CD14-positive monocyte (primary cell): ENCODE data around the gene CCL25. TPM values are rescaled to one million over a fixed set of nuclear protein-coding genes. Genes with fewer than 3 reads are reported as not detected.

Experiments used
- DNase-seq, 3 donors: peaks; one replicate each; pipeline ENCODE4 v3.0.0-alpha.2; 2011 to 2022
- H2AFZ ChIP-seq: 2 replicates; pipeline ENCODE4 v1.6.0; 2012; ENCODE audit warnings: mild to moderate bottlenecking, low read depth, low read length, inconsistent platforms; ENCODE audit not compliant: insufficient read depth, poor library complexity, severe bottlenecking
- H3K27ac ChIP-seq, 2 donors: 1 replicate in 1 of 2; 2 replicates in 1 of 2; pipeline ENCODE4 v1.5.1; 2012 to 2013; ENCODE audit warnings: low read length in 2 of 2, control low read depth in 1 of 2, inconsistent platforms in 1 of 2, low read depth in 1 of 2, mild to moderate bottlenecking in 1 of 2
- H3K27me3 ChIP-seq, 2 donors: one replicate each; pipeline versions ENCODE4 v1.6.0 to v1.6.1; 2011 to 2013; ENCODE audit warnings: low read length in 2 of 2; ENCODE audit not compliant: control insufficient read depth in 2 of 2, insufficient read depth in 2 of 2
- H3K36me3 ChIP-seq, 2 donors: replicated peaks in 1 of 2; 1 replicate in 1 of 2; 2 replicates in 1 of 2; pipeline versions ENCODE4 v1.5.1 to v1.6.1; 2012 to 2013; ENCODE audit warnings: low read length in 2 of 2, control low read depth in 1 of 2, inconsistent platforms in 1 of 2, mild to moderate bottlenecking in 1 of 2; ENCODE audit not compliant: insufficient read depth in 2 of 2, control insufficient read depth in 1 of 2
- H3K4me1 ChIP-seq, 2 donors: 1 replicate in 1 of 2; 2 replicates in 1 of 2; pipeline versions ENCODE4 v1.5.1 to v1.6.1; 2012 to 2013; ENCODE audit warnings: low read length in 2 of 2, control low read depth in 1 of 2, inconsistent platforms in 1 of 2, mild to moderate bottlenecking in 1 of 2, moderate library complexity in 1 of 2; ENCODE audit not compliant: insufficient read depth in 2 of 2, control insufficient read depth in 1 of 2
- H3K4me2 ChIP-seq: replicated peaks from 2 replicates; pipeline ENCODE3; 2012; ENCODE audit warnings: low read length, moderate library complexity, mild to moderate bottlenecking; ENCODE audit not compliant: poor library complexity, severe bottlenecking; ENCODE audit errors: extremely low read depth
- H3K4me3 ChIP-seq, 3 experiments: fragments of 200-600 bp in 1 of 3; sonication (generic) in 1 of 3; replicated peaks in 1 of 3; 1 replicate in 2 of 3; 2 replicates in 1 of 3; pipeline ENCODE4 v1.5.1; 2011 to 2013; ENCODE audit warnings: low read length in 3 of 3, mild to moderate bottlenecking in 3 of 3, control low read depth in 2 of 3, low read depth in 2 of 3, inconsistent platforms in 1 of 3, moderate library complexity in 1 of 3
- H3K79me2 ChIP-seq: 2 replicates; pipeline ENCODE4 v1.6.0; 2012; ENCODE audit warnings: mild to moderate bottlenecking, control low read depth, inconsistent platforms, low read length, moderate library complexity; ENCODE audit not compliant: insufficient read depth
- H3K9ac ChIP-seq: 2 replicates; pipeline ENCODE4 v1.6.0; 2017; ENCODE audit warnings: low read length, mild to moderate bottlenecking; ENCODE audit not compliant: insufficient read depth, poor library complexity, severe bottlenecking
- H3K9me3 ChIP-seq, 2 donors: replicated peaks in 1 of 2; 1 replicate in 1 of 2; 2 replicates in 1 of 2; pipeline versions ENCODE4 v1.5.1 to v1.6.1; 2012 to 2013; ENCODE audit warnings: low read length in 2 of 2, control low read depth in 1 of 2; ENCODE audit not compliant: control insufficient read depth in 1 of 2, insufficient read depth in 1 of 2
- H4K20me1 ChIP-seq: 2 replicates; pipeline ENCODE4 v1.6.0; 2012; ENCODE audit warnings: mild to moderate bottlenecking, low read length, control low read depth, moderate library complexity; ENCODE audit not compliant: insufficient read depth
- H3K27ac Mint-ChIP-seq, 7 donors: one replicate each; pipeline ENCODE4 v1.8.0; 2020; ENCODE audit warnings: mild to moderate bottlenecking in 7 of 7, mixed read lengths in 7 of 7, moderate library complexity in 6 of 7, inconsistent platforms in 2 of 7
- H3K27me3 Mint-ChIP-seq, 3 donors: one replicate each; pipeline ENCODE4 v1.8.0; 2021 to 2022; ENCODE audit warnings: low read depth in 3 of 3, mild to moderate bottlenecking in 3 of 3, mixed read lengths in 3 of 3, moderate library complexity in 3 of 3, inconsistent platforms in 1 of 3
- H3K36me3 Mint-ChIP-seq, 2 donors: one replicate each; pipeline ENCODE4 v1.8.0; 2020; ENCODE audit warnings: mixed read lengths in 2 of 2, inconsistent platforms in 1 of 2, mild to moderate bottlenecking in 1 of 2
- H3K4me1 Mint-ChIP-seq: one replicate; pipeline ENCODE4 v1.8.0; 2020; ENCODE audit warnings: mild to moderate bottlenecking, mixed read lengths
- H3K4me3 Mint-ChIP-seq, 2 donors: one replicate each; pipeline ENCODE4 v1.8.0; 2020; ENCODE audit warnings: mild to moderate bottlenecking in 2 of 2, mixed read lengths in 2 of 2, moderate library complexity in 1 of 2
- H3K9me3 Mint-ChIP-seq, 7 donors: one replicate each; pipeline ENCODE4 v1.8.0; 2020 to 2022; ENCODE audit warnings: mixed read lengths in 7 of 7, mild to moderate bottlenecking in 6 of 7, moderate library complexity in 6 of 7, inconsistent platforms in 2 of 7
- WGBS: methylation state at CpG from one replicate; pipeline ENCODE4 v1.1.5; 2013; ENCODE audit warnings: missing lambda C conversion rate; ENCODE audit not compliant: insufficient coverage; 5-methylcytosine and 5-hydroxymethylcytosine counted together
- intact Hi-C, 2 donors: fragments of 100-400 bp; cut with micrococcal nuclease; formaldehyde crosslinking; loops; one replicate each; pipeline versions ENCODE4 v1.15.0 to v1.15.1; 2023
- polyA plus RNA-seq, 3 donors: library from polyadenylated mRNA; depleted of rRNA in 1 of 3; unstranded in 2 of 3; stranded (reverse) in 1 of 3; fragments of 300-500 nt in 2 of 3; fragments of >200 nt in 1 of 3; fragmentation: Illumina TruSeq in 2 of 3; gene quantifications; 1 replicate in 2 of 3; 2 replicates in 1 of 3; pipeline ENCODE4 v1.2.3, GENCODE V29; 2012 to 2021
- TF ChIP-seq, protein P1 (sequence below): fragments of 200-600 bp; IDR thresholded peaks from one replicate; pipeline ENCODE4 v1.8.0; 2022; ENCODE audit warnings: antibody characterized with exemption, mild to moderate bottlenecking

Gene CCL25
- polyA plus RNA-seq, 3 donors = not detected

DNA sequence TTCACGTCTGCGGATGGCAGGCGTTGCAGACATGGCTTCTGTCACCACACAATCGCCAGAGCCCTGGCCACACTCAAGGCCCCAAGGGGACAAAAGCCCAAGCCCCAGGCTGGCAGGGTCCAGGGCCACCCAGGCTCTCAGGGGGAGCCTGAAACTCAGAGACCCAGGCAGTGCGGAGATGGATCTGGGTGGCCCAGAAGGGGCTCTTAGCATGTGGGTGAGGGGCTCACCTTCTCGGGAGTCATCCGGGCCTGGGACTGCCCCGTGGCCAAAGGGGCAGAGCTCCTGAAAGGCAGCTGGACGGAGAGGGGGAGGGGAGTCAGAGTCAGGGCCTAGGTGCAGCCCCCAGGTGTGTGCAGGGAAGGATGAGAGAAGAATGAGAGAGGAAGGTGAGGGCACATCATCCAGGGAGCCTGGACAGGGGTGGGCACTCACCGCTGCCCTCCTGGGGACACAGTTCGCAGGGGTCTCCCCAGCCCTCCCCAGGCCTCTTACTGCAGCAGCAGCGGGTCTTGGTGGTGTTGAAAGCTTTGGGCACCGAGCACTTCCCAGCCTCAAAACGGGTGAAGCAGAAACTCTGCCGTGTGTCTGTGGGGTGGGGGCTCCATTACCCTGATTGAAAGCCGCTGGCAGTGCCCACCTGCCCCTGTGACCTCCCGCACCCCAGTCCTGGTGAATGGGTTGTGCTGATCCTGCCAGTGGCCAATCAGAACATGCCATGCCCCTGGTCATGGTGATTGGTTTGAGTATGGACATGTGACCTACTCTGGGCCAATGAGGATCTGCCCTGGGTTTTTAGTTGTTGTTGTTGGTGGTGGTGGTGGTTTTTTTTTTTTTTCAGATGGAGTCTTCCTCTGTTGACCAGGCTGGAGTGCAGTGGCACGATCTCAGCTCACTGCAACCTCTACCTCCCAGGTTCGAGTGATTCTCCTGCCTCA lies 37.4 kb downstream of the CCL25 start:
- no peak for DNase-seq
- Histone ChIP-seq H3K4me3 (no peak overlapping the region), H3K27ac (no peak overlapping the region), H3K27me3 (no peaks in the 10 kb centered on the region), H3K9me3 (peaks cover 12 to 30% of the 10 kb centered on the region in 2 donors), H3K4me2 (no peak overlapping the region), H3K36me3 (no peaks in the 10 kb centered on the region), H3K79me2 (no peaks in the 10 kb centered on the region), H3K9ac (no peak overlapping the region), H4K20me1 (no peaks in the 10 kb centered on the region), H2AFZ (no peak overlapping the region), H3K4me1 (no peaks in the 10 kb centered on the region)
- intact Hi-C loops = no loop called here
- peaks cover 0 to 9% (median 5%) of the 10 kb centered on the region in 3 donors for H3K27me3 Mint-ChIP-seq
- H3K4me1 Mint-ChIP-seq = no peaks in the 10 kb centered on the region
- 85% methylated on average over 9 of the region's 19 CpGs for WGBS
- no peak overlapping the region for H3K4me3 Mint-ChIP-seq
- H3K27ac Mint-ChIP-seq = no peak overlapping the region
- no peaks in the 10 kb centered on the region for H3K36me3 Mint-ChIP-seq
- peaks cover 16 to 32% (median 23%) of the 10 kb centered on the region in 7 donors for H3K9me3 Mint-ChIP-seq
- TF ChIP-seq, protein P1, sequence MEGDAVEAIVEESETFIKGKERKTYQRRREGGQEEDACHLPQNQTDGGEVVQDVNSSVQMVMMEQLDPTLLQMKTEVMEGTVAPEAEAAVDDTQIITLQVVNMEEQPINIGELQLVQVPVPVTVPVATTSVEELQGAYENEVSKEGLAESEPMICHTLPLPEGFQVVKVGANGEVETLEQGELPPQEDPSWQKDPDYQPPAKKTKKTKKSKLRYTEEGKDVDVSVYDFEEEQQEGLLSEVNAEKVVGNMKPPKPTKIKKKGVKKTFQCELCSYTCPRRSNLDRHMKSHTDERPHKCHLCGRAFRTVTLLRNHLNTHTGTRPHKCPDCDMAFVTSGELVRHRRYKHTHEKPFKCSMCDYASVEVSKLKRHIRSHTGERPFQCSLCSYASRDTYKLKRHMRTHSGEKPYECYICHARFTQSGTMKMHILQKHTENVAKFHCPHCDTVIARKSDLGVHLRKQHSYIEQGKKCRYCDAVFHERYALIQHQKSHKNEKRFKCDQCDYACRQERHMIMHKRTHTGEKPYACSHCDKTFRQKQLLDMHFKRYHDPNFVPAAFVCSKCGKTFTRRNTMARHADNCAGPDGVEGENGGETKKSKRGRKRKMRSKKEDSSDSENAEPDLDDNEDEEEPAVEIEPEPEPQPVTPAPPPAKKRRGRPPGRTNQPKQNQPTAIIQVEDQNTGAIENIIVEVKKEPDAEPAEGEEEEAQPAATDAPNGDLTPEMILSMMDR = no peak

DNA sequence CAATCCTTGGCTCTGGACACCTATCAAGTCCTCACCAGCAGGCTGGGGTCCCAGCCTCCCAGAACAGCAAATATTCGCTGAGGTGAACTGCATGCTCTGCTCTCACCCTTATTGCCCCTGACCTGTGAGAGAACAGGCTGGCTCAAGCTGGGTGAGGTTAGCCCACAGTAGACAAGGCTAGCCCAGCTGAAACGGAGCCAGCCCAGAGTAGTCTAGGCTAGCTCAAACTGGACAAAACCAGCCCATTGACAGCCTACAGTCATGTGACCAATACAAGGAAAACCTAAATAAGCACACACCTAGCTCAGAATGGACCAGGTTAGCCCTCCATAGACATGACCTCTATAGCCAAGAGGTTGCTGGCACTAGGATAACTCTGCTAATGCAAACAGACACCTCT lies 38.4 kb downstream of the CCL25 start:
- Histone ChIP-seq H3K4me1 (no peaks in the 10 kb centered on the region), H3K4me3 (no peak overlapping the region), H3K9me3 (peaks cover 22 to 40% of the 10 kb centered on the region in 2 donors), H3K36me3 (no peaks in the 10 kb centered on the region), H2AFZ (no peak overlapping the region), H3K27me3 (no peaks in the 10 kb centered on the region), H4K20me1 (no peaks in the 10 kb centered on the region), H3K4me2 (no peak overlapping the region), H3K27ac (no peak overlapping the region), H3K79me2 (no peaks in the 10 kb centered on the region), H3K9ac (no peak overlapping the region)
- Mint-ChIP-seq H3K27me3 (peaks cover 0 to 9% (median 5%) of the 10 kb centered on the region in 3 donors), H3K9me3 (peaks cover 22 to 43% (median 33%) of the 10 kb centered on the region in 7 donors), H3K4me1 (no peaks in the 10 kb centered on the region), H3K36me3 (no peaks in the 10 kb centered on the region), H3K4me3 (no peak overlapping the region), H3K27ac (no peak overlapping the region)
- 100% methylated on average over 2 of the region's 2 CpGs for WGBS
- no peak for DNase-seq
- intact Hi-C loops = no loop called here
- TF ChIP-seq, protein P1 = no peak
